ENCODE results near the gene RBM48. TPM values are rescaled to one million over a fixed set of nuclear protein-coding genes. Genes with fewer than 3 reads are reported as not detected.

RBM48 gene
- total RNA-seq, 1 donor from 2014 or later = 11.5 TPM

DNA sequence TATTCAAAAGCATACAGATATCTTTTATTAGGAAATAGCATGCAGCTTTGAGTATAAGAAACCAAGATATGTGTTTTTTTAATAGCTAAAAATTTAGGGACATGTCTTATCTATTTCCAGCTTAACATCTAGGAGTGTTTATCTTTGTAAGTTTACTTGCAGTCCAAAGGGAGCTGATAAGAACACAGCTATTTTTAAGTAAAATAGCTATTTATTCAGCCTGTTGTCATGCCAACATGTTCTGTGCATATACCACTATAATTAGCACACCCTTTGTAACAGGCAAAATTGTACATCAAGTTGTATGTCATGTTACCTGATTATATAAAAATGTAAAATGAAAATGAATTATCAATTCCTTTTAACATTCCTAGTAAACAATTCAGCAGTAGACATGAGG is 32.0 kb downstream of the RBM48 start:
- no peaks in the 10 kb centered on the region for H3K9me3 ChIP-seq
- no peak for DNase-seq (ENCODE audit: extremely low spot score in 2 of 2)
- peaks cover 0 to 26% of the 10 kb centered on the region in 2 donors for H3K36me3 ChIP-seq
- no peak overlapping the region for H3K4me3 ChIP-seq
- no peak overlapping the region for H3K27ac ChIP-seq
- intact Hi-C loops (cut with DNase I) = no loop called here
- TF ChIP-seq POLR2AphosphoS5 (IDR thresholded peaks at IDR 0.05; ENCODE audit: insufficient read depth in 1 of 2, low read depth in 1 of 2) = no peak
- TF ChIP-seq, protein P1, sequence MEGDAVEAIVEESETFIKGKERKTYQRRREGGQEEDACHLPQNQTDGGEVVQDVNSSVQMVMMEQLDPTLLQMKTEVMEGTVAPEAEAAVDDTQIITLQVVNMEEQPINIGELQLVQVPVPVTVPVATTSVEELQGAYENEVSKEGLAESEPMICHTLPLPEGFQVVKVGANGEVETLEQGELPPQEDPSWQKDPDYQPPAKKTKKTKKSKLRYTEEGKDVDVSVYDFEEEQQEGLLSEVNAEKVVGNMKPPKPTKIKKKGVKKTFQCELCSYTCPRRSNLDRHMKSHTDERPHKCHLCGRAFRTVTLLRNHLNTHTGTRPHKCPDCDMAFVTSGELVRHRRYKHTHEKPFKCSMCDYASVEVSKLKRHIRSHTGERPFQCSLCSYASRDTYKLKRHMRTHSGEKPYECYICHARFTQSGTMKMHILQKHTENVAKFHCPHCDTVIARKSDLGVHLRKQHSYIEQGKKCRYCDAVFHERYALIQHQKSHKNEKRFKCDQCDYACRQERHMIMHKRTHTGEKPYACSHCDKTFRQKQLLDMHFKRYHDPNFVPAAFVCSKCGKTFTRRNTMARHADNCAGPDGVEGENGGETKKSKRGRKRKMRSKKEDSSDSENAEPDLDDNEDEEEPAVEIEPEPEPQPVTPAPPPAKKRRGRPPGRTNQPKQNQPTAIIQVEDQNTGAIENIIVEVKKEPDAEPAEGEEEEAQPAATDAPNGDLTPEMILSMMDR (IDR thresholded peaks at IDR 0.05) = no peak
- no peaks in the 10 kb centered on the region for H3K4me1 ChIP-seq
- no peaks in the 10 kb centered on the region for H3K27me3 ChIP-seq

DNA sequence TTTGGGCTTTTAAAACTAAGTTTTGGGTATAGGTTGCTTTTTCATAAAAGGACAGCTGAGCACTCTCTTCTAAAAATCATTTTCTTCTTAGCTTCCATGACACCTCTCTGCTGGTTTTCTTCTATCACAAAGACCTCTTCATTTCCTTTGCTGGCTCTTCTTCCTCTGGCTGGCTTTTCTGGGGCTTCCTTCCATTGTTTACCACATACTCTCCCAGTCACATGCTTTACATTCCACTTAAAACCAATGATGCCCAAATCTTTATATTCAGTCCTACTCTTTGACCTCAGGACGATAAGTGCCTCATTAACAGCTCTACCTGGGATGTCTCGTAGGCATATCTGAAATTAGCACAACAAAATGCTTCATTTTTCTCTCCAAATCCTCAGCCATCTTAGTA is 34.8 kb downstream of the RBM48 start:
- Histone ChIP-seq H3K27me3 (no peaks in the 10 kb centered on the region), H3K27ac (no peak overlapping the region), H3K9me3 (no peaks in the 10 kb centered on the region), H3K4me1 (no peaks in the 10 kb centered on the region), H3K4me3 (no peak overlapping the region), H3K36me3 (peaks cover 3 to 46% of the 10 kb centered on the region in 2 donors)
- no peak for TF ChIP-seq POLR2A (IDR thresholded peaks at IDR 0.05)
- no peak for TF ChIP-seq POLR2AphosphoS5 (IDR thresholded peaks at IDR 0.05; ENCODE audit: insufficient read depth in 1 of 2, low read depth in 1 of 2)
- TF ChIP-seq, protein P1 (IDR thresholded peaks at IDR 0.05) = no peak
- DNase-seq (ENCODE audit: extremely low spot score in 2 of 2) = no peak
- intact Hi-C loops (cut with DNase I) = no loop called here

DNA sequence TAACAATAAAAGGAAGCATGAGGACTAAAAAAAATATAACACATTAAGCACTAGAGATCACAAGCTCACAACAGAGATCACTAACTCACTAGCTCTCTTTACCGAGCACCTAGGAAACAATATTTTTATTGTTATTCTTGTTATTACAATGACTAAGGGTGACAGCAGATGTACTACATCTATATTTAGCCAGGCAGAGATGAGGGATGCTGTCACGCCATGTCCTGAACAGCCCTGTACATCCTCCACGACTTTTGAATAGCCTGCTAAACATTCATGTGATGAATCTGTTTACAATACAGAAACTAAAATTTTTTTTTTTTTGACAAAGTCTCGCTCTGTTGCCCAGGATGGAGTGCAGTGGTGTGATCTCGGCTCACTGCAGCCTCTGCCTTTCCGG is 38.9 kb downstream of the RBM48 start:
- H3K36me3 ChIP-seq = peaks cover 3 to 44% of the 10 kb centered on the region in 2 donors
- TF ChIP-seq, protein P1 (IDR thresholded peaks at IDR 0.05) = no peak
- TF ChIP-seq POLR2A (IDR thresholded peaks at IDR 0.05) (no peak), POLR2AphosphoS5 (IDR thresholded peaks at IDR 0.05; ENCODE audit: insufficient read depth in 1 of 2, low read depth in 1 of 2) (no peak)
- no peaks in the 10 kb centered on the region for H3K9me3 ChIP-seq
- no peak overlapping the region for H3K4me3 ChIP-seq
- no peaks in the 10 kb centered on the region for H3K27me3 ChIP-seq
- no peaks in the 10 kb centered on the region for H3K4me1 ChIP-seq
- DNase-seq (ENCODE audit: extremely low spot score in 2 of 2) = no peak
- intact Hi-C loops (cut with DNase I) = no loop called here
- H3K27ac ChIP-seq = no peak overlapping the region

DNA sequence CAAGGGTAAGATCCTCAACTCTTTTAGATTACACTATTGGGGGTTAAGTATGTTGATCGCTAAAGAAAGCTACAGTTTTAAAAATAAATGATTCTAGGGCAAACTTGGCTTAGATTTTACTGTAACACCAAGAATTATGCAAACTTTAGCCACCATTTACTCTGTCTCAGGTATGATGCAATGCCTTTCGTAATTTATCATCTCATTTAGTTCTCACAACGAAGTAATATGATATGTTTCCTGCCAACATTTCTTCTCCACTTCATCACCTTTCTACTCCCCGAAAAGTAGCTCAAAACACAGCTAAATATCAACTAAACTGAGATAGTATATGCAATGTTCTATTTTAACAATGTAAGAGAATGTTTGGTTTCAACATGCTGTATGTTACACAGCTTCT is 40.5 kb downstream of the RBM48 start:
- Histone ChIP-seq H3K9me3 (no peaks in the 10 kb centered on the region), H3K27ac (no peak overlapping the region), H3K4me3 (no peak overlapping the region), H3K27me3 (no peaks in the 10 kb centered on the region), H3K36me3 (peaks cover 3 to 33% of the 10 kb centered on the region in 2 donors), H3K4me1 (no peaks in the 10 kb centered on the region)
- DNase-seq (ENCODE audit: extremely low spot score in 2 of 2) = no peak
- TF ChIP-seq, protein P1 (IDR thresholded peaks at IDR 0.05) = no peak
- no peak for TF ChIP-seq POLR2AphosphoS5 (IDR thresholded peaks at IDR 0.05; ENCODE audit: insufficient read depth in 1 of 2, low read depth in 1 of 2)
- no peak for TF ChIP-seq POLR2A (IDR thresholded peaks at IDR 0.05)
- intact Hi-C loops (cut with DNase I) = no loop called here

DNA sequence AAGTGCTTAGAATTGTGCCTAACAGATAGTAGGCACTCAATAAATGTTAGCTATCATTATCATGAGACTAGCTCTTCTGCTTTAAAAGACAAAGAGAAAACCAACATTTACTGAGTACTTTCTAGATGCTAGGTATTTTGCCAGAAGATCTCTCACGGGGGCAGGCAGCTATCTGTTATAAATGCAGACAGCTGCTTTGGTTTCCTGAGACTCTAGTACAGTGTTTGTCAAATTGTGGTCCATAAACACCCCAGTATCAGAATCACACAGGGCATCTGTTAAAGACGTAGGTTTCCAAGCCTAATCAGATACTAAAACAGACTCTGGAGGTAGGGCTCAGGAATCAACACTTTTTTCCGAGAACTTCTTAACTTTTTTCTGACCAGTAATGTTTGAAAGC is 47.7 kb downstream of the RBM48 start:
- no peak for DNase-seq (ENCODE audit: extremely low spot score in 2 of 2)
- H3K27ac ChIP-seq = no peak overlapping the region
- no peaks in the 10 kb centered on the region for H3K27me3 ChIP-seq
- no peak overlapping the region for H3K4me3 ChIP-seq
- no peaks in the 10 kb centered on the region for H3K9me3 ChIP-seq
- H3K36me3 ChIP-seq = peaks cover 0 to 56% of the 10 kb centered on the region in 2 donors
- TF ChIP-seq POLR2AphosphoS5 (IDR thresholded peaks at IDR 0.05; ENCODE audit: insufficient read depth in 1 of 2, low read depth in 1 of 2) (no peak), POLR2A (IDR thresholded peaks at IDR 0.05) (no peak)
- TF ChIP-seq, protein P1 (IDR thresholded peaks at IDR 0.05) = no peak
- intact Hi-C loops (cut with DNase I) = no loop called here
- H3K4me1 ChIP-seq = no peaks in the 10 kb centered on the region
